ENCODE measurements around the gene DCAF15.

The DCAF15 gene

DNA sequence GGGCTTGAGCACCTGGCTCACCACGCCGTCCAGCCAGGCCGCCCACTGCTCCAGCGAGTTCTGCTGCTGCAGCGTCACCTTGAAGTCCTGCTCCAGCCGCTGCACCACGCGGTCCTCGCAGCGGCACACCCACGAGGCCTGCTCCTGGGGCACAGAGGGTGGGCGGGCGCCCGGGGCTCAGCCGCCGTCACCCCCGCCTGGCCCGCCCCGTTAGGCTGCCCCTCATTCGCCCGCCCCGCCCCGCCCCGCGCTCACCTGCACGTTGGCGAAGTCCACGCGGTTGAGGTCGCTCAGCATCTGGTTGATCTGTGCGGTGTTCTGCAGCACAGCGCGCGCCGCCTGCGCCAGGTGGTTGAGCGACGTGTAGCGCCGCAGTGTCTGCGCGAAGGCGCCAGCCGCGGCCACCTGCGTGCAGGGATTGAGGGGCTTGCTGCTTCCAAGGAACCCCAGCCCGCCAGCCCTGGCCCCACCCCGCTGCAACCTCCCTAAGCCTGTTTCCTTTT is 11.3 kb downstream of the DCAF15 start:
- TF ChIP-seq TCF12 (IDR thresholded peaks at IDR 0.05; ENCODE audit: low read depth) (no peak), NFIC (IDR thresholded peaks at IDR 0.05) (no peak), CREB1 (IDR thresholded peaks at IDR 0.05; ENCODE audit: low read depth) (no peak), EP300 (IDR thresholded peaks at IDR 0.05; ENCODE audit: borderline replicate concordance) (no peak), CEBPB (IDR thresholded peaks at IDR 0.05) (no peak), ZBTB7A (IDR thresholded peaks at IDR 0.05; ENCODE audit: low read depth) (no peak), TEAD4 (IDR thresholded peaks at IDR 0.05) (no peak), FOXM1 (IDR thresholded peaks at IDR 0.05; ENCODE audit: borderline replicate concordance, low read depth) (no peak)
- TF ChIP-seq, protein P1, sequence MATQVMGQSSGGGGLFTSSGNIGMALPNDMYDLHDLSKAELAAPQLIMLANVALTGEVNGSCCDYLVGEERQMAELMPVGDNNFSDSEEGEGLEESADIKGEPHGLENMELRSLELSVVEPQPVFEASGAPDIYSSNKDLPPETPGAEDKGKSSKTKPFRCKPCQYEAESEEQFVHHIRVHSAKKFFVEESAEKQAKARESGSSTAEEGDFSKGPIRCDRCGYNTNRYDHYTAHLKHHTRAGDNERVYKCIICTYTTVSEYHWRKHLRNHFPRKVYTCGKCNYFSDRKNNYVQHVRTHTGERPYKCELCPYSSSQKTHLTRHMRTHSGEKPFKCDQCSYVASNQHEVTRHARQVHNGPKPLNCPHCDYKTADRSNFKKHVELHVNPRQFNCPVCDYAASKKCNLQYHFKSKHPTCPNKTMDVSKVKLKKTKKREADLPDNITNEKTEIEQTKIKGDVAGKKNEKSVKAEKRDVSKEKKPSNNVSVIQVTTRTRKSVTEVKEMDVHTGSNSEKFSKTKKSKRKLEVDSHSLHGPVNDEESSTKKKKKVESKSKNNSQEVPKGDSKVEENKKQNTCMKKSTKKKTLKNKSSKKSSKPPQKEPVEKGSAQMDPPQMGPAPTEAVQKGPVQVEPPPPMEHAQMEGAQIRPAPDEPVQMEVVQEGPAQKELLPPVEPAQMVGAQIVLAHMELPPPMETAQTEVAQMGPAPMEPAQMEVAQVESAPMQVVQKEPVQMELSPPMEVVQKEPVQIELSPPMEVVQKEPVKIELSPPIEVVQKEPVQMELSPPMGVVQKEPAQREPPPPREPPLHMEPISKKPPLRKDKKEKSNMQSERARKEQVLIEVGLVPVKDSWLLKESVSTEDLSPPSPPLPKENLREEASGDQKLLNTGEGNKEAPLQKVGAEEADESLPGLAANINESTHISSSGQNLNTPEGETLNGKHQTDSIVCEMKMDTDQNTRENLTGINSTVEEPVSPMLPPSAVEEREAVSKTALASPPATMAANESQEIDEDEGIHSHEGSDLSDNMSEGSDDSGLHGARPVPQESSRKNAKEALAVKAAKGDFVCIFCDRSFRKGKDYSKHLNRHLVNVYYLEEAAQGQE (IDR thresholded peaks at IDR 0.05; ENCODE audit: low read depth), result no peak
- TF ChIP-seq, protein P2, sequence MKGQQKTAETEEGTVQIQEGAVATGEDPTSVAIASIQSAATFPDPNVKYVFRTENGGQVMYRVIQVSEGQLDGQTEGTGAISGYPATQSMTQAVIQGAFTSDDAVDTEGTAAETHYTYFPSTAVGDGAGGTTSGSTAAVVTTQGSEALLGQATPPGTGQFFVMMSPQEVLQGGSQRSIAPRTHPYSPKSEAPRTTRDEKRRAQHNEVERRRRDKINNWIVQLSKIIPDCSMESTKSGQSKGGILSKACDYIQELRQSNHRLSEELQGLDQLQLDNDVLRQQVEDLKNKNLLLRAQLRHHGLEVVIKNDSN (IDR thresholded peaks at IDR 0.05), result no peak
- TF ChIP-seq, protein P3, sequence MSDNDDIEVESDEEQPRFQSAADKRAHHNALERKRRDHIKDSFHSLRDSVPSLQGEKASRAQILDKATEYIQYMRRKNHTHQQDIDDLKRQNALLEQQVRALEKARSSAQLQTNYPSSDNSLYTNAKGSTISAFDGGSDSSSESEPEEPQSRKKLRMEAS (IDR thresholded peaks at IDR 0.05), result no peak

DNA sequence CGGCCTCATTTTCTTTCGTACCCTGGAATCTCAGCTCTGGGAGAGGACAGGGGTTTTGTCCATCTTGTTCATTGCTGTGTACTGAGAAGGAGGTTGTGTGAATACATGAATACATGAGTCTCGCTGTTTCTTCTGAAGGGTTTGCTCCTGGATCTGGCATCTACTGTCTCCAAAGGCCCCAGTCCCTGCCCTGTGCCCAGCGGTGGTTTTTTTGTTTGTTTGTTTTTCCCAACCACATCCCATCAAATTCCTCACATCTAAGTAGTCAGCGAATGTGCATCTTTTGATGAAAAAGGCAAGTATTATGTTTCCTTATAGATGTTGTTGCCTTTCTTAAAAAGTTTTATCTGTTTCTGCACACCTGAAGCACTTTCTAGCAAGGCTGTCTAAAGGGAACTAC is 12.5 kb downstream of the DCAF15 start:
- no peak for TF ChIP-seq TCF12 (IDR thresholded peaks at IDR 0.05; ENCODE audit: low read depth)
- TF ChIP-seq, protein P1 (IDR thresholded peaks at IDR 0.05; ENCODE audit: low read depth), result no peak
- TF ChIP-seq, protein P2 (IDR thresholded peaks at IDR 0.05), result no peak
- no peak for TF ChIP-seq CEBPB (IDR thresholded peaks at IDR 0.05)
- no peak for TF ChIP-seq TAF1 (IDR thresholded peaks at IDR 0.05; ENCODE audit: low read depth)
- TF ChIP-seq EP300 (IDR thresholded peaks at IDR 0.05; ENCODE audit: borderline replicate concordance), result no peak
- TF ChIP-seq, protein P3 (IDR thresholded peaks at IDR 0.05), result no peak
- TF ChIP-seq YY1 (IDR thresholded peaks at IDR 0.05; ENCODE audit: low read depth), result no peak
- no peak for TF ChIP-seq EGR1 (IDR thresholded peaks at IDR 0.05)
- no peak for TF ChIP-seq NFIC (IDR thresholded peaks at IDR 0.05)
- TF ChIP-seq ZBTB7A (IDR thresholded peaks at IDR 0.05; ENCODE audit: low read depth), result no peak
- TF ChIP-seq TEAD4 (IDR thresholded peaks at IDR 0.05), result no peak
- no peak for TF ChIP-seq RAD21 (IDR thresholded peaks at IDR 0.05; ENCODE audit: low read depth)
- no peak for TF ChIP-seq CREB1 (IDR thresholded peaks at IDR 0.05; ENCODE audit: low read depth)
- no peak for TF ChIP-seq FOXM1 (IDR thresholded peaks at IDR 0.05; ENCODE audit: borderline replicate concordance, low read depth)

DNA sequence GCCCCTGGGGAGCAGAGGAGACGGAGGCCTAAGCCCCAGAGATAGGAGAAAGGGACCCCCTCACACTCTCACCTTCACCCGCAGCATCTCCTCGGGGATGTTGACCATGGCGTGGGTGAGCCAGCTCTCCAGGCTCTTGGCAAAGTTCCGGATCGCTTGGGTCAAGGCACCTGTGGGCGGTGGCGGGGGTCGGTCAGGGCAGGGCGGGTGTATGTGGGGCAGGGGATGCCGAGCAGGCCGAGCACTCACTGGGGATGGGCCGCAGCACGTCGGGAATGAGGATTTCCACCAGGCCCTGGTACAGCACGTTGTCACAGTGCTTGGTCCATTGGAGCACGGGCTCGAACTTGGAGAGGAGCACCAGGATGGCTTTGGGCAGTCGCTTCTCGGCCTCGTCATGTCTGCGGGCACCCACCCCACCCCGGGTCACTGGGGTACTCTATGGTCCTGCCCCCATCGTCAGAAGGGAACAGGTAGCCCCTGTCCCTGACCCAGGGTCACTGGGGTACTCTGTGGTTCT is 13.1 kb downstream of the DCAF15 start:
- TF ChIP-seq CEBPB (IDR thresholded peaks at IDR 0.05), result no peak
- TF ChIP-seq, protein P3 (IDR thresholded peaks at IDR 0.05), result no peak
- no peak for TF ChIP-seq EP300 (IDR thresholded peaks at IDR 0.05; ENCODE audit: borderline replicate concordance)
- no peak for TF ChIP-seq YY1 (IDR thresholded peaks at IDR 0.05; ENCODE audit: low read depth)
- TF ChIP-seq TCF12 (IDR thresholded peaks at IDR 0.05; ENCODE audit: low read depth), result no peak
- TF ChIP-seq, protein P2 (IDR thresholded peaks at IDR 0.05), result no peak
- no peak for TF ChIP-seq TAF1 (IDR thresholded peaks at IDR 0.05; ENCODE audit: low read depth)
- no peak for TF ChIP-seq CREB1 (IDR thresholded peaks at IDR 0.05; ENCODE audit: low read depth)
- TF ChIP-seq, protein P1 (IDR thresholded peaks at IDR 0.05; ENCODE audit: low read depth), result no peak
- no peak for TF ChIP-seq ZBTB7A (IDR thresholded peaks at IDR 0.05; ENCODE audit: low read depth)
- TF ChIP-seq RAD21 (IDR thresholded peaks at IDR 0.05; ENCODE audit: low read depth), result no peak
- no peak for TF ChIP-seq TEAD4 (IDR thresholded peaks at IDR 0.05)
- no peak for TF ChIP-seq EGR1 (IDR thresholded peaks at IDR 0.05)
- no peak for TF ChIP-seq NFIC (IDR thresholded peaks at IDR 0.05)
